HepG2 (cell line): ENCODE measurements around the gene PRKCI. TPM values are rescaled to one million over a fixed set of nuclear protein-coding genes. Genes with fewer than 3 reads are reported as not detected.

ENCODE experiments used
- ATAC-seq: fragments of 200-7000 bp; cut with Tn5 transposase; 3 replicates; pipeline ENCODE4 v1.9.1; 2020; ENCODE audit warnings: mild to moderate bottlenecking, moderate library complexity
- BruUV-seq: library from RNA; stranded (reverse); fragments of 400-500 nt; replicated peaks from 2 replicates; lab custom pipeline; 2021; lab: Mats Ljungman, UMichigan
- CTCF ChIA-PET: fragments of 300-600 bp; formaldehyde crosslinking; extraction: SDS; loops from one replicate; lab custom pipeline; 2021; ENCODE audit warnings: low total read pairs, inconsistent platforms, low intra/inter-chr PET ratio; lab: Yijun Ruan, JAX
- POLR2A ChIA-PET: fragments of 350-600 bp; sonication (Branson Sonifier 250); formaldehyde crosslinking; loops from one replicate; lab custom pipeline; 2020; ENCODE audit warnings: antibody characterized with exemption, inconsistent platforms; lab: Yijun Ruan, JAX
- DNase-seq: peaks from one replicate; pipeline ENCODE4 v3.0.0-alpha.2; 2015; ENCODE audit warnings: low spot score
- FAIRE-seq: peaks from 3 replicates; lab custom pipeline; 2011; peaks lifted over from hg19 to GRCh38; lab: Jason Lieb, UNC
- H2AFZ ChIP-seq: one replicate; pipeline ENCODE4 v1.6.1; 2011; ENCODE audit warnings: low read length, inconsistent platforms
- H3K27ac ChIP-seq: fragments of 300-600 bp; 3 replicates; pipeline ENCODE4 v1.8.0; 2011; ENCODE audit warnings: mixed run types, mild to moderate bottlenecking, mixed read lengths, low read length, inconsistent platforms; ENCODE audit not compliant: insufficient read depth; ENCODE audit errors: extremely low read length
- H3K27me3 ChIP-seq, 2 experiments: fragments of 200-600 bp in 1 of 2; 2 replicates in 1 of 2; 3 replicates in 1 of 2; pipeline versions ENCODE4 v1.6.0 to v1.8.0; 2011; ENCODE audit warnings: low read length in 2 of 2, mild to moderate bottlenecking in 2 of 2, moderate library complexity in 2 of 2, inconsistent platforms in 1 of 2; ENCODE audit not compliant: insufficient read depth in 2 of 2, control insufficient read depth in 1 of 2
- H3K36me3 ChIP-seq, 2 experiments: fragments of 200-600 bp in 1 of 2; replicated peaks in 1 of 2; 2 replicates in 1 of 2; 3 replicates in 1 of 2; pipeline versions ENCODE4 v1.5.1 to v1.8.0; 2011; ENCODE audit warnings: low read length in 2 of 2, inconsistent platforms in 1 of 2; ENCODE audit not compliant: insufficient read depth in 2 of 2, control insufficient read depth in 1 of 2
- H3K4me1 ChIP-seq: 2 replicates; pipeline ENCODE4 v1.5.1; 2012; ENCODE audit warnings: low read length, inconsistent platforms; ENCODE audit not compliant: insufficient read depth
- H3K4me2 ChIP-seq: 2 replicates; pipeline ENCODE4 v1.6.0; 2011; ENCODE audit warnings: low read depth, low read length, inconsistent platforms
- H3K4me3 ChIP-seq, 3 experiments: fragments of 200-600 bp in 1 of 3; sonication (generic), shearing (Covaris generic) in 1 of 3; replicated peaks in 1 of 3; 2 replicates each; pipeline ENCODE4 v1.5.1; 2011 to 2016; ENCODE audit warnings: low read length in 3 of 3, inconsistent platforms in 2 of 3, low read depth in 2 of 3, mild to moderate bottlenecking in 2 of 3, control low read depth in 1 of 3, mixed read lengths in 1 of 3; ENCODE audit not compliant: insufficient read depth in 1 of 3
- H3K79me2 ChIP-seq: one replicate; pipeline ENCODE4 v1.6.1; 2011; ENCODE audit warnings: low read length, inconsistent platforms; ENCODE audit not compliant: insufficient read depth
- H3K9ac ChIP-seq: 2 replicates; pipeline ENCODE4 v1.6.0; 2011; ENCODE audit warnings: mild to moderate bottlenecking, low read depth, low read length, inconsistent platforms; ENCODE audit not compliant: insufficient read depth
- H3K9me3 ChIP-seq: 2 replicates; pipeline ENCODE4 v1.5.1; 2012; ENCODE audit warnings: mild to moderate bottlenecking, low read length
- H4K20me1 ChIP-seq: 2 replicates; pipeline ENCODE4 v1.6.0; 2011; ENCODE audit warnings: inconsistent platforms, mild to moderate bottlenecking, low read length, moderate library complexity; ENCODE audit not compliant: insufficient read depth
- ATF7-NPFF ChIP-seq: sonication (generic); formaldehyde crosslinking; IDR thresholded peaks from 2 replicates; pipeline ENCODE4 v1.8.1; 2023; ENCODE audit warnings: mild to moderate bottlenecking, low read depth, missing genetic modification reagents, moderate library complexity
- CEBPB ChIP-seq: IDR thresholded peaks from 2 replicates; pipeline ENCODE4 v1.6.1; 2011; ENCODE audit warnings: low read depth, low read length, improper control_type of control experiment, borderline replicate concordance
- CEBPG ChIP-seq: IDR thresholded peaks from 2 replicates; pipeline ENCODE4 v1.6.1; 2016
- FOSL2 ChIP-seq: sonication (generic); formaldehyde crosslinking; IDR thresholded peaks from 2 replicates; pipeline ENCODE4 v1.4.0; 2020; ENCODE audit warnings: missing genetic modification reagents
- FOXJ3 ChIP-seq: sonication (generic); formaldehyde crosslinking; IDR thresholded peaks from 2 replicates; pipeline ENCODE4 v1.4.0; 2020; ENCODE audit warnings: missing genetic modification reagents, mild to moderate bottlenecking, borderline replicate concordance
- GATAD1 ChIP-seq: IDR thresholded peaks from 2 replicates; pipeline ENCODE4 v1.6.1; 2016; ENCODE audit warnings: missing genetic modification reagents, missing compliant biosample characterization
- MED1 ChIP-seq: sonication (generic); formaldehyde crosslinking; IDR thresholded peaks from 2 replicates; pipeline ENCODE4 v1.4.0; 2020; ENCODE audit warnings: missing genetic modification reagents
- ZSCAN29 ChIP-seq: sonication (generic); formaldehyde crosslinking; conservative IDR thresholded peaks from 2 replicates; pipeline ENCODE4 v1.4.0; 2020; ENCODE audit warnings: mild to moderate bottlenecking, missing genetic modification reagents
- WGBS: methylation state at CpG from one replicate; pipeline ENCODE4 v1.1.6; 2017; ENCODE audit warnings: low lambda C conversion rate; 5-methylcytosine and 5-hydroxymethylcytosine counted together
- in situ Hi-C: cut with HindIII; loops from 2 replicates; pipeline ENCODE4 v1.10.0; 2017; ENCODE audit warnings: low pct_unique_long_range_greater_than_20kb; ENCODE audit not compliant: extremely low pct_ligation_motif_present
- intact Hi-C: fragments of 100-400 bp; cut with micrococcal nuclease; formaldehyde crosslinking; loops from one replicate; pipeline ENCODE4 v1.10.0; 2022; ENCODE audit not compliant: unreplicated experiment
- polyA plus RNA-seq, 8 experiments: library from polyadenylated mRNA; depleted of rRNA in 3 of 8; stranded (reverse) in 7 of 8; unstranded in 1 of 8; fragments of >200 nt; fragmentation: Illumina TruSeq in 4 of 8; extraction: Trizol in 4 of 8; gene quantifications; 2 replicates each; pipeline versions ENCODE4 v1.2.1 to v1.2.3, GENCODE V29; 2011 to 2016; ENCODE audit warnings: low read depth in 4 of 8, missing spikeins in 1 of 8, mixed read lengths in 1 of 8; ENCODE audit not compliant: insufficient read depth in 1 of 8
- total RNA-seq, 5 experiments: library from RNA; depleted of rRNA; stranded (reverse); fragments of >200 nt; fragmentation: Illumina TruSeq; extraction: Trizol; gene quantifications; 2 replicates each; pipeline ENCODE4 v1.2.3, GENCODE V29; 2016; ENCODE audit warnings: low read depth in 1 of 5
- TF ChIP-seq, protein P1 (sequence below): sonication (generic); formaldehyde crosslinking; IDR thresholded peaks from 2 replicates; pipeline ENCODE4 v1.4.0; 2020; ENCODE audit warnings: missing genetic modification reagents
- TF ChIP-seq, protein P2 (sequence below): sonication (generic); formaldehyde crosslinking; IDR thresholded peaks from 2 replicates; pipeline ENCODE4 v1.4.0; 2020; ENCODE audit warnings: missing genetic modification reagents
- TF ChIP-seq, protein P3 (sequence below), 2 experiments: sonication (generic) in 1 of 2; formaldehyde crosslinking in 1 of 2; IDR thresholded peaks; 2 replicates each; pipeline versions ENCODE4 v1.4.0 to v1.6.1; 2018 to 2020; ENCODE audit warnings: missing genetic modification reagents in 2 of 2, borderline replicate concordance in 1 of 2, low read depth in 1 of 2, mild to moderate bottlenecking in 1 of 2, missing biosample characterization in 1 of 2
- TF ChIP-seq, protein P4 (sequence below), 2 experiments: fragments of 450-650 bp in 1 of 2; sonication (generic) in 1 of 2; formaldehyde crosslinking; IDR thresholded peaks; 2 replicates each; pipeline versions ENCODE4 v1.5.0 to v1.8.0; 2020 to 2022; ENCODE audit warnings: mild to moderate bottlenecking in 1 of 2, missing genetic modification reagents in 1 of 2

PRKCI gene
- total and polyA plus RNA-seq, 2 of the 13 experiments (the other 11 are each of a cell fraction or from before 2014, with no cell fraction given), result 17.2 to 30.4 TPM

DNA sequence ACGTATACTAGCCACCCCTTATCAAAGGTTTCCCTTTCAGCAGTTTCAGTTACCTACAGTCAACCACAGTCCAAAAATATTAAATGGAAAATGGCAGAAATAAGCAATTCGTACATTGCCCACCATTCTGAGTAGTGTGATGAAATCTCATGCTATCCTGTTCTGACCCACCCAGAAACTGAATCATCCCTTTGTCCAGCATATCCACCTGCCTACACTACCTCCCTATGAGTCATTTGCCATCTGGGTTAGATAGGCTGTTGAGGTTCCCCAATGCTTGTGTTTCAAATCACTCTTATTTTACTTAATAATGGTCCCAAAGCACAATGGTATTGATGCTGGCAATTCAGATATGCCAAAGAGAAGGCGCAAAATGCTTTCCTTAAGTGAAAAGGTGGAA lies 25.4 kb upstream of the PRKCI start:
- TF ChIP-seq CEBPG (0 out of 2 replicates have a peak, but pooled peaks have one; percentile 15), ATF7-NPFF (CRISPR knock-in tag) (no peak), ZSCAN29 (CRISPR knock-in tag) (no peak), FOXJ3 (CRISPR knock-in tag) (no peak), MED1 (CRISPR knock-in tag) (no peak), CEBPB (peak; percentile 12; the same call in 1 of the 2 replicates), GATAD1 (CRISPR knock-in tag) (no peak), FOSL2 (CRISPR knock-in tag) (peak; percentile 78)
- TF ChIP-seq, protein P1, sequence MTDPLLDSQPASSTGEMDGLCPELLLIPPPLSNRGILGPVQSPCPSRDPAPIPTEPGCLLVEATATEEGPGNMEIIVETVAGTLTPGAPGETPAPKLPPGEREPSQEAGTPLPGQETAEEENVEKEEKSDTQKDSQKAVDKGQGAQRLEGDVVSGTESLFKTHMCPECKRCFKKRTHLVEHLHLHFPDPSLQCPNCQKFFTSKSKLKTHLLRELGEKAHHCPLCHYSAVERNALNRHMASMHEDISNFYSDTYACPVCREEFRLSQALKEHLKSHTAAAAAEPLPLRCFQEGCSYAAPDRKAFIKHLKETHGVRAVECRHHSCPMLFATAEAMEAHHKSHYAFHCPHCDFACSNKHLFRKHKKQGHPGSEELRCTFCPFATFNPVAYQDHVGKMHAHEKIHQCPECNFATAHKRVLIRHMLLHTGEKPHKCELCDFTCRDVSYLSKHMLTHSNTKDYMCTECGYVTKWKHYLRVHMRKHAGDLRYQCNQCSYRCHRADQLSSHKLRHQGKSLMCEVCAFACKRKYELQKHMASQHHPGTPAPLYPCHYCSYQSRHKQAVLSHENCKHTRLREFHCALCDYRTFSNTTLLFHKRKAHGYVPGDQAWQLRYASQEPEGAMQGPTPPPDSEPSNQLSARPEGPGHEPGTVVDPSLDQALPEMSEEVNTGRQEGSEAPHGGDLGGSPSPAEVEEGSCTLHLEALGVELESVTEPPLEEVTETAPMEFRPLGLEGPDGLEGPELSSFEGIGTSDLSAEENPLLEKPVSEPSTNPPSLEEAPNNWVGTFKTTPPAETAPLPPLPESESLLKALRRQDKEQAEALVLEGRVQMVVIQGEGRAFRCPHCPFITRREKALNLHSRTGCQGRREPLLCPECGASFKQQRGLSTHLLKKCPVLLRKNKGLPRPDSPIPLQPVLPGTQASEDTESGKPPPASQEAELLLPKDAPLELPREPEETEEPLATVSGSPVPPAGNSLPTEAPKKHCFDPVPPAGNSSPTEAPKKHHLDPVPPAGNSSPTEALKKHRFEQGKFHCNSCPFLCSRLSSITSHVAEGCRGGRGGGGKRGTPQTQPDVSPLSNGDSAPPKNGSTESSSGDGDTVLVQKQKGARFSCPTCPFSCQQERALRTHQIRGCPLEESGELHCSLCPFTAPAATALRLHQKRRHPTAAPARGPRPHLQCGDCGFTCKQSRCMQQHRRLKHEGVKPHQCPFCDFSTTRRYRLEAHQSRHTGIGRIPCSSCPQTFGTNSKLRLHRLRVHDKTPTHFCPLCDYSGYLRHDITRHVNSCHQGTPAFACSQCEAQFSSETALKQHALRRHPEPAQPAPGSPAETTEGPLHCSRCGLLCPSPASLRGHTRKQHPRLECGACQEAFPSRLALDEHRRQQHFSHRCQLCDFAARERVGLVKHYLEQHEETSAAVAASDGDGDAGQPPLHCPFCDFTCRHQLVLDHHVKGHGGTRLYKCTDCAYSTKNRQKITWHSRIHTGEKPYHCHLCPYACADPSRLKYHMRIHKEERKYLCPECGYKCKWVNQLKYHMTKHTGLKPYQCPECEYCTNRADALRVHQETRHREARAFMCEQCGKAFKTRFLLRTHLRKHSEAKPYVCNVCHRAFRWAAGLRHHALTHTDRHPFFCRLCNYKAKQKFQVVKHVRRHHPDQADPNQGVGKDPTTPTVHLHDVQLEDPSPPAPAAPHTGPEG (CRISPR knock-in tag), result no peak
- TF ChIP-seq, protein P2, sequence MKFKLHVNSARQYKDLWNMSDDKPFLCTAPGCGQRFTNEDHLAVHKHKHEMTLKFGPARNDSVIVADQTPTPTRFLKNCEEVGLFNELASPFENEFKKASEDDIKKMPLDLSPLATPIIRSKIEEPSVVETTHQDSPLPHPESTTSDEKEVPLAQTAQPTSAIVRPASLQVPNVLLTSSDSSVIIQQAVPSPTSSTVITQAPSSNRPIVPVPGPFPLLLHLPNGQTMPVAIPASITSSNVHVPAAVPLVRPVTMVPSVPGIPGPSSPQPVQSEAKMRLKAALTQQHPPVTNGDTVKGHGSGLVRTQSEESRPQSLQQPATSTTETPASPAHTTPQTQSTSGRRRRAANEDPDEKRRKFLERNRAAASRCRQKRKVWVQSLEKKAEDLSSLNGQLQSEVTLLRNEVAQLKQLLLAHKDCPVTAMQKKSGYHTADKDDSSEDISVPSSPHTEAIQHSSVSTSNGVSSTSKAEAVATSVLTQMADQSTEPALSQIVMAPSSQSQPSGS (CRISPR knock-in tag), result no peak
- TF ChIP-seq, protein P3, sequence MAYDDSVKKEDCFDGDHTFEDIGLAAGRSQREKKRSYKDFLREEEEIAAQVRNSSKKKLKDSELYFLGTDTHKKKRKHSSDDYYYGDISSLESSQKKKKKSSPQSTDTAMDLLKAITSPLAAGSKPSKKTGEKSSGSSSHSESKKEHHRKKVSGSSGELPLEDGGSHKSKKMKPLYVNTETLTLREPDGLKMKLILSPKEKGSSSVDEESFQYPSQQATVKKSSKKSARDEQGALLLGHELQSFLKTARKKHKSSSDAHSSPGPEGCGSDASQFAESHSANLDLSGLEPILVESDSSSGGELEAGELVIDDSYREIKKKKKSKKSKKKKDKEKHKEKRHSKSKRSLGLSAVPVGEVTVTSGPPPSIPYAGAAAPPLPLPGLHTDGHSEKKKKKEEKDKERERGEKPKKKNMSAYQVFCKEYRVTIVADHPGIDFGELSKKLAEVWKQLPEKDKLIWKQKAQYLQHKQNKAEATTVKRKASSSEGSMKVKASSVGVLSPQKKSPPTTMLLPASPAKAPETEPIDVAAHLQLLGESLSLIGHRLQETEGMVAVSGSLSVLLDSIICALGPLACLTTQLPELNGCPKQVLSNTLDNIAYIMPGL (CRISPR knock-in tag; IDR thresholded peaks at IDR 0.05; ENCODE audit: borderline replicate concordance in 1 of 2, low read depth in 1 of 2), result no peak
- TF ChIP-seq, protein P4, sequence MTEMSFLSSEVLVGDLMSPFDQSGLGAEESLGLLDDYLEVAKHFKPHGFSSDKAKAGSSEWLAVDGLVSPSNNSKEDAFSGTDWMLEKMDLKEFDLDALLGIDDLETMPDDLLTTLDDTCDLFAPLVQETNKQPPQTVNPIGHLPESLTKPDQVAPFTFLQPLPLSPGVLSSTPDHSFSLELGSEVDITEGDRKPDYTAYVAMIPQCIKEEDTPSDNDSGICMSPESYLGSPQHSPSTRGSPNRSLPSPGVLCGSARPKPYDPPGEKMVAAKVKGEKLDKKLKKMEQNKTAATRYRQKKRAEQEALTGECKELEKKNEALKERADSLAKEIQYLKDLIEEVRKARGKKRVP (CRISPR knock-in tag; IDR thresholded peaks at IDR 0.05), result 0 out of 4 replicates have a peak, but pooled peaks of 1 of the 2 experiments have one; percentile 16
- H3K4me2 ChIP-seq, result no peak overlapping the region

More for the DNA sequence above, 25.4 kb upstream of the PRKCI start:
- POLR2A ChIA-PET, result no interaction called here
- Histone ChIP-seq H3K36me3 (no peaks in the 10 kb centered on the region), H3K9ac (no peak overlapping the region), H3K27me3 (no peaks in the 10 kb centered on the region), H3K27ac (no peak overlapping the region), H2AFZ (no peak overlapping the region), H3K79me2 (no peaks in the 10 kb centered on the region), H3K4me1 (peaks cover 35% of the 10 kb centered on the region), H4K20me1 (no peaks in the 10 kb centered on the region), H3K4me3 (no peak overlapping the region), H3K9me3 (no peaks in the 10 kb centered on the region)
- in situ Hi-C loops, result no loop called here
- ATAC-seq (peak; percentile 72), DNase-seq (peak; percentile 36), FAIRE-seq (no peak)
- WGBS, result 52% methylated on average over 3 of the region's 3 CpGs
- intact Hi-C loops, result no loop called here
- BruUV-seq, result no TSS peak
- CTCF ChIA-PET, result no interaction called here
